HepG2 (cell line): ENCODE measurements around the gene FAM222A. TPM values are rescaled to one million over a fixed set of nuclear protein-coding genes. Genes with fewer than 3 reads are reported as not detected.

Source experiments
- ATAC-seq: fragments of 200-7000 bp; cut with Tn5 transposase; 3 replicates; pipeline ENCODE4 v1.9.1; 2020; ENCODE audit warnings: mild to moderate bottlenecking, moderate library complexity
- BruUV-seq: library from RNA; stranded (reverse); fragments of 400-500 nt; replicated peaks from 2 replicates; lab custom pipeline; 2021; lab: Mats Ljungman, UMichigan
- CTCF ChIA-PET: fragments of 300-600 bp; formaldehyde crosslinking; extraction: SDS; loops from one replicate; lab custom pipeline; 2021; ENCODE audit warnings: low total read pairs, inconsistent platforms, low intra/inter-chr PET ratio; lab: Yijun Ruan, JAX
- POLR2A ChIA-PET: fragments of 350-600 bp; sonication (Branson Sonifier 250); formaldehyde crosslinking; loops from one replicate; lab custom pipeline; 2020; ENCODE audit warnings: antibody characterized with exemption, inconsistent platforms; lab: Yijun Ruan, JAX
- DNase-seq: peaks from one replicate; pipeline ENCODE4 v3.0.0-alpha.2; 2015; ENCODE audit warnings: low spot score
- FAIRE-seq: peaks from 3 replicates; lab custom pipeline; 2011; peaks lifted over from hg19 to GRCh38; lab: Jason Lieb, UNC
- H2AFZ ChIP-seq: one replicate; pipeline ENCODE4 v1.6.1; 2011; ENCODE audit warnings: low read length, inconsistent platforms
- H3K27ac ChIP-seq: fragments of 300-600 bp; 3 replicates; pipeline ENCODE4 v1.8.0; 2011; ENCODE audit warnings: mixed run types, mild to moderate bottlenecking, mixed read lengths, low read length, inconsistent platforms; ENCODE audit not compliant: insufficient read depth; ENCODE audit errors: extremely low read length
- H3K27me3 ChIP-seq, 2 experiments: fragments of 200-600 bp in 1 of 2; 2 replicates in 1 of 2; 3 replicates in 1 of 2; pipeline versions ENCODE4 v1.6.0 to v1.8.0; 2011; ENCODE audit warnings: low read length in 2 of 2, mild to moderate bottlenecking in 2 of 2, moderate library complexity in 2 of 2, inconsistent platforms in 1 of 2; ENCODE audit not compliant: insufficient read depth in 2 of 2, control insufficient read depth in 1 of 2
- H3K36me3 ChIP-seq, 2 experiments: fragments of 200-600 bp in 1 of 2; replicated peaks in 1 of 2; 2 replicates in 1 of 2; 3 replicates in 1 of 2; pipeline versions ENCODE4 v1.5.1 to v1.8.0; 2011; ENCODE audit warnings: low read length in 2 of 2, inconsistent platforms in 1 of 2; ENCODE audit not compliant: insufficient read depth in 2 of 2, control insufficient read depth in 1 of 2
- H3K4me1 ChIP-seq: 2 replicates; pipeline ENCODE4 v1.5.1; 2012; ENCODE audit warnings: low read length, inconsistent platforms; ENCODE audit not compliant: insufficient read depth
- H3K4me2 ChIP-seq: 2 replicates; pipeline ENCODE4 v1.6.0; 2011; ENCODE audit warnings: low read depth, low read length, inconsistent platforms
- H3K4me3 ChIP-seq, 3 experiments: fragments of 200-600 bp in 1 of 3; sonication (generic), shearing (Covaris generic) in 1 of 3; replicated peaks in 1 of 3; 2 replicates each; pipeline ENCODE4 v1.5.1; 2011 to 2016; ENCODE audit warnings: low read length in 3 of 3, inconsistent platforms in 2 of 3, low read depth in 2 of 3, mild to moderate bottlenecking in 2 of 3, control low read depth in 1 of 3, mixed read lengths in 1 of 3; ENCODE audit not compliant: insufficient read depth in 1 of 3
- H3K79me2 ChIP-seq: one replicate; pipeline ENCODE4 v1.6.1; 2011; ENCODE audit warnings: low read length, inconsistent platforms; ENCODE audit not compliant: insufficient read depth
- H3K9ac ChIP-seq: 2 replicates; pipeline ENCODE4 v1.6.0; 2011; ENCODE audit warnings: mild to moderate bottlenecking, low read depth, low read length, inconsistent platforms; ENCODE audit not compliant: insufficient read depth
- H3K9me3 ChIP-seq: 2 replicates; pipeline ENCODE4 v1.5.1; 2012; ENCODE audit warnings: mild to moderate bottlenecking, low read length
- H4K20me1 ChIP-seq: 2 replicates; pipeline ENCODE4 v1.6.0; 2011; ENCODE audit warnings: inconsistent platforms, mild to moderate bottlenecking, low read length, moderate library complexity; ENCODE audit not compliant: insufficient read depth
- FOXA1 ChIP-seq, 2 experiments: fragments of 450-650 bp in 1 of 2; sonication (generic) in 1 of 2; formaldehyde crosslinking in 1 of 2; IDR thresholded peaks; 2 replicates each; pipeline versions ENCODE4 v1.4.0 to v1.6.1; 2016 to 2020; ENCODE audit warnings: missing genetic modification reagents in 1 of 2
- MYPOP ChIP-seq: sonication (generic); formaldehyde crosslinking; IDR thresholded peaks from 2 replicates; pipeline ENCODE4 v1.8.1; 2023; ENCODE audit warnings: mild to moderate bottlenecking, moderate library complexity, missing genetic modification reagents
- NCOR1 ChIP-seq: fragments of 200-600 bp; sonication (generic); IDR thresholded peaks from 2 replicates; pipeline ENCODE4 v1.7.0; 2017; ENCODE audit warnings: antibody characterized with exemption, low read length, borderline replicate concordance
- RBFOX2 ChIP-seq: fragments of 200-400 bp; formaldehyde crosslinking; IDR thresholded peaks from 2 replicates; pipeline ENCODE4 v1.6.1; 2017; ENCODE audit warnings: low read depth, mild to moderate bottlenecking, low read length
- SAP130 ChIP-seq: IDR thresholded peaks from 2 replicates; pipeline ENCODE4 v1.6.1; 2016; ENCODE audit warnings: low read depth
- ZNF20 ChIP-seq: sonication (generic); formaldehyde crosslinking; IDR thresholded peaks from 2 replicates; pipeline ENCODE4 v1.4.0; 2020; ENCODE audit warnings: mild to moderate bottlenecking, moderate library complexity, missing genetic modification reagents
- ZNF512B ChIP-seq: sonication (generic); formaldehyde crosslinking; IDR thresholded peaks from 2 replicates; pipeline ENCODE4 v1.5.1; 2020; ENCODE audit warnings: missing genetic modification reagents, mild to moderate bottlenecking, borderline replicate concordance
- WGBS: methylation state at CpG from one replicate; pipeline ENCODE4 v1.1.6; 2017; ENCODE audit warnings: low lambda C conversion rate; 5-methylcytosine and 5-hydroxymethylcytosine counted together
- in situ Hi-C: cut with HindIII; loops from 2 replicates; pipeline ENCODE4 v1.10.0; 2017; ENCODE audit warnings: low pct_unique_long_range_greater_than_20kb; ENCODE audit not compliant: extremely low pct_ligation_motif_present
- intact Hi-C: fragments of 100-400 bp; cut with micrococcal nuclease; formaldehyde crosslinking; loops from one replicate; pipeline ENCODE4 v1.10.0; 2022; ENCODE audit not compliant: unreplicated experiment
- polyA plus RNA-seq, 8 experiments: library from polyadenylated mRNA; depleted of rRNA in 3 of 8; stranded (reverse) in 7 of 8; unstranded in 1 of 8; fragments of >200 nt; fragmentation: Illumina TruSeq in 4 of 8; extraction: Trizol in 4 of 8; gene quantifications; 2 replicates each; pipeline versions ENCODE4 v1.2.1 to v1.2.3, GENCODE V29; 2011 to 2016; ENCODE audit warnings: low read depth in 4 of 8, missing spikeins in 1 of 8, mixed read lengths in 1 of 8; ENCODE audit not compliant: insufficient read depth in 1 of 8
- total RNA-seq, 5 experiments: library from RNA; depleted of rRNA; stranded (reverse); fragments of >200 nt; fragmentation: Illumina TruSeq; extraction: Trizol; gene quantifications; 2 replicates each; pipeline ENCODE4 v1.2.3, GENCODE V29; 2016; ENCODE audit warnings: low read depth in 1 of 5

Gene FAM222A
- total and polyA plus RNA-seq, 2 of the 13 experiments (the other 11 are each of a cell fraction or from before 2014, with no cell fraction given): 2.7 to 9.6 TPM

DNA sequence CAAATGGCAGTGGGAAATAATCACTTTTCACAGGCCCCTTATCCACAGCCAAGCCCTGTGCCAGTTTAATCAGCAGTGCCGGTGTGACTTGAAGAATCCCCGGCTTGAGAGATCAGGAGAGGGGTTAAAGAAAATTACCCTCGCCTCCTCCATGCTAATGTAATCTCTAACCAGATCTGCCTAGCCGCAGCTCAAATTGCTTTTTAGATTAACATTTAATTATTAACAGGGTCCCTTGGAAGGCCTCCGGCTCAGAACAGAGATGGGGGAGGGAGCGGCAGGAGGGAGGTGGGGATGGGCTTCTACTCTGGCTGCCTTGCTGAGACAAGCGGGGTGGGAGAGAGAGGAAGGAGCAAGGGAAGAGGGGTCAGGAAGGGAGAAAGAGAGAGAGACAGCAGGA lies 24.0 kb downstream of the FAM222A start (continued):
- no peak for TF ChIP-seq MYPOP (CRISPR knock-in tag)
- peak; percentile 15; the same call in 1 of the 2 replicates for TF ChIP-seq NCOR1
- TF ChIP-seq SAP130: peak; percentile 51; the same call in 1 of the 2 replicates

DNA sequence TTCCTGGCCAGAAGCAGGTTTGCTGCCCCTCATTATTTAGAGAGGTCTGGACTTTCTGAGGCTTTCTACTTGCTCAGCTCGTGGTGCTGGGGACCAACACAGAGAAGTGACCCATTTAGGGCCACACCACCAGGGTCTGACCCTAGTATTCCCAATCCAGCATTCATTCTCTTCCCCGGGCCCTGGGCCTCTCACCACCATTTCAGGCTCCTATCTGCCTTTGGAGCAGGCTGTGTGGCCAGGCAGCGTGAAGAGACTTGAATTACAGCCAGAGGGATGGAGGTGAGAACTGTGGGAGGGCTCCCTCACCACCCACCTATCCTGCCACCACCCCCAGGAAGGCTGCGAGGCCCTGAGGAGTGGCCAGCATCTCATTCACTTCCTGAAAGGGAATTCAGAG lies 24.6 kb downstream of the FAM222A start:
- Histone ChIP-seq H4K20me1 (no peaks in the 10 kb centered on the region), H3K36me3 (no peaks in the 10 kb centered on the region; a peak in 1 of 5 replicates), H2AFZ (no peak overlapping the region), H3K4me3 (peak overlapping the region in 1 of 3 experiments; percentile 38; a peak in 2 of 6 replicates), H3K79me2 (peaks cover 10% of the 10 kb centered on the region), H3K27me3 (no peaks in the 10 kb centered on the region), H3K4me1 (peaks cover 96% of the 10 kb centered on the region), H3K27ac (peak overlapping the region; percentile 67), H3K4me2 (peak overlapping the region; percentile 74), H3K9ac (peak overlapping the region; percentile 41; the same call in 1 of the 2 replicates), H3K9me3 (no peaks in the 10 kb centered on the region)
- no peak for ATAC-seq
- no peak for FAIRE-seq
- 64% methylated on average over 3 of the region's 4 CpGs for WGBS
- no peak for DNase-seq
- intact Hi-C loops: no loop called here
- no TSS peak for BruUV-seq
- TF ChIP-seq FOXA1 (IDR thresholded peaks at IDR 0.05): no peak
- no peak for TF ChIP-seq FOXA1 (CRISPR knock-in tag; IDR thresholded peaks at IDR 0.05)
- no peak for TF ChIP-seq ZNF512B (CRISPR knock-in tag)
- TF ChIP-seq RBFOX2: 0 out of 2 replicates have a peak, but pooled peaks have one; percentile 10
- TF ChIP-seq ZNF20 (CRISPR knock-in tag): no peak
- ChIA-PET POLR2A (interaction anchor here (0.7 to 3.1 kb wide), 9 partner anchors 11 to 164 kb away, joined by 3 to 21 read pairs (median 4); partner anchors contain the start of genes FAM222A and MVK), CTCF (no interaction called here)
- in situ Hi-C loops: no loop called here
